ENCODE measurements around the gene CELSR1.

DNA sequence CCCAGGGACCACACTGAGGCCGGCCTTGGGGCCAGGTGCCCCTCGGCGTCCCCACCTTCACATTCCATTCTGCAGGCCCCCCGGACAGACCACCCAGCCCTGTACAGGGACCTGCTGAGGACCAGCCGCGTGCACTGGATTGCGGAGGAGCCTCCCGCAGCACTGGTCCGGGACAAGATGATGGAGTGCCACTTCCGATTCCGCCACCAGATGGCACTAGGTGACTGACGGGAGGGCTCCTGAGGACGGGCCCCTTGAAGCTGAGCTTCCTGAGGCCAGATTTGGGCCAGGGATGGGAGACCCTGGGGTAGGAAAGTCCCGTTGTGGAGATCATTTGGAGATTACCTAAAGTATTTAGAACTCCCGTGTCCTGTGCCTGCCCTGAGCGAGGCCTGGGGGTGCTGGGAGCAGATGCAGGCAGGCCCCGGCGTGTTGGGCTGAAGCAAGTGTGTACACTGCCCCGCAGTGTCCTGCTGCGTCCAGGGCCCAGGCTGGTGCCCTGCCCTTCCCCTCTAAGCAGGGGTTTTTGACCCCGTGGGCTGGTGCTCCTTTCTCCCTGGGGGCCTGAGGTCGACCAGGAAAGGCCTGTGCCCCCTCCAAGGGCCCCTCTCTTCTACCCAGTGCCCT, 181.9 kb downstream of the CELSR1 start:
- TF ChIP-seq, protein P1, sequence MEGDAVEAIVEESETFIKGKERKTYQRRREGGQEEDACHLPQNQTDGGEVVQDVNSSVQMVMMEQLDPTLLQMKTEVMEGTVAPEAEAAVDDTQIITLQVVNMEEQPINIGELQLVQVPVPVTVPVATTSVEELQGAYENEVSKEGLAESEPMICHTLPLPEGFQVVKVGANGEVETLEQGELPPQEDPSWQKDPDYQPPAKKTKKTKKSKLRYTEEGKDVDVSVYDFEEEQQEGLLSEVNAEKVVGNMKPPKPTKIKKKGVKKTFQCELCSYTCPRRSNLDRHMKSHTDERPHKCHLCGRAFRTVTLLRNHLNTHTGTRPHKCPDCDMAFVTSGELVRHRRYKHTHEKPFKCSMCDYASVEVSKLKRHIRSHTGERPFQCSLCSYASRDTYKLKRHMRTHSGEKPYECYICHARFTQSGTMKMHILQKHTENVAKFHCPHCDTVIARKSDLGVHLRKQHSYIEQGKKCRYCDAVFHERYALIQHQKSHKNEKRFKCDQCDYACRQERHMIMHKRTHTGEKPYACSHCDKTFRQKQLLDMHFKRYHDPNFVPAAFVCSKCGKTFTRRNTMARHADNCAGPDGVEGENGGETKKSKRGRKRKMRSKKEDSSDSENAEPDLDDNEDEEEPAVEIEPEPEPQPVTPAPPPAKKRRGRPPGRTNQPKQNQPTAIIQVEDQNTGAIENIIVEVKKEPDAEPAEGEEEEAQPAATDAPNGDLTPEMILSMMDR (IDR thresholded peaks at IDR 0.05; ENCODE audit: insufficient read depth, low read length), result peak; percentile 73
- TF ChIP-seq SPI1 (IDR thresholded peaks at IDR 0.05; ENCODE audit: borderline replicate concordance, low read depth) (no peak), GABPA (IDR thresholded peaks at IDR 0.05; ENCODE audit: low read depth) (no peak)
